Measurements from ENCODE around the gene TBC1D1. TPM values are rescaled to one million over a fixed set of nuclear protein-coding genes. Genes with fewer than 3 reads are reported as not detected.

TBC1D1 gene
- total and polyA plus RNA-seq, 2 experiments from 2014 or later = 53.9 to 151 TPM

- no peaks in the 10 kb centered on the region for H3F3A ChIP-seq (replicated peaks; ENCODE audit: low read depth)
- H3K27me3 ChIP-seq (ENCODE audit: insufficient read depth) = no peaks in the 10 kb centered on the region
- Mint-ChIP-seq H3K4me3 (no peak overlapping the region), H3K36me3 (ENCODE audit: low read depth) (no peaks in the 10 kb centered on the region), H3K27ac (no peak overlapping the region), H3K4me1 (peaks cover 3% of the 10 kb centered on the region; the same call in 1 of the 3 replicates), H3K27me3 (ENCODE audit: insufficient read depth, low read depth, poor library complexity) (no peaks in the 10 kb centered on the region), H3K9me3 (peaks cover 2% of the 10 kb centered on the region; the same call in 1 of the 3 replicates)
- DNase-seq (ENCODE audit: low spot score) (no peak), ATAC-seq (no peak)
- H3K4me1 ChIP-seq (ENCODE audit: insufficient read depth) = no peaks in the 10 kb centered on the region
- H4K20me1 ChIP-seq (replicated peaks; ENCODE audit: insufficient read depth) = no peaks in the 10 kb centered on the region
- H3K27ac ChIP-seq (ENCODE audit: low read depth) = no peak overlapping the region
- no peak overlapping the region for H3K4me3 ChIP-seq
- H3K79me2 ChIP-seq (replicated peaks; ENCODE audit: insufficient read depth) = no peaks in the 10 kb centered on the region
- no peak overlapping the region for H3K4me2 ChIP-seq
- no peaks in the 10 kb centered on the region for H3K36me3 ChIP-seq (ENCODE audit: insufficient read depth)
- TF ChIP-seq ZNF331 (CRISPR knock-in tag; IDR thresholded peaks at IDR 0.05; ENCODE audit: low read depth) (no peak), NANOG (IDR thresholded peaks at IDR 0.05; ENCODE audit: borderline replicate concordance) (no peak), ZNF462 (CRISPR knock-in tag; IDR thresholded peaks at IDR 0.05) (no peak), ETS1 (IDR thresholded peaks at IDR 0.05) (no peak), CTCF (conservative IDR thresholded peaks at IDR 0.05; ENCODE audit: low read depth in 2 of 2) (no peak), REST (IDR thresholded peaks at IDR 0.05; ENCODE audit: unreplicated experiment) (no peak), ZNF114 (CRISPR knock-in tag; IDR thresholded peaks at IDR 0.05) (no peak), CREB1 (CRISPR knock-in tag; IDR thresholded peaks at IDR 0.05; ENCODE audit: low read depth) (no peak), STAT1 (IDR thresholded peaks at IDR 0.05; ENCODE audit: unreplicated experiment) (no peak), JUNB (IDR thresholded peaks at IDR 0.05; ENCODE audit: unreplicated experiment) (no peak), POLR2AphosphoS5 (IDR thresholded peaks at IDR 0.05; ENCODE audit: low read depth) (no peak), EZH2phosphoT487 (IDR thresholded peaks at IDR 0.05; ENCODE audit: unreplicated experiment) (no peak), EZH2 (IDR thresholded peaks at IDR 0.05; ENCODE audit: low read depth, unreplicated experiment) (no peak)
- H3K9me2 ChIP-seq (ENCODE audit: insufficient read depth) = no peaks in the 10 kb centered on the region
- peak overlapping the region; percentile 79 for H2AFZ ChIP-seq
Measured at GRCh38 chr4:38170338-38171169, 279.7 kb downstream of the TBC1D1 start.

Measured in GM23338 (cell line).